AG09319 (cell line): Measurements from ENCODE around the gene EIF3K.

Experiments
- DNase-seq: peaks from one replicate; pipeline ENCODE4 v3.0.0-alpha.2; 2010; ENCODE audit warnings: low read depth; ENCODE audit errors: extremely low read depth
- CTCF ChIP-seq: IDR thresholded peaks from 2 replicates; pipeline ENCODE4 v1.5.1; 2011; ENCODE audit warnings: low read depth, mild to moderate bottlenecking, inconsistent platforms, low read length, moderate library complexity

Gene EIF3K

GRCh38 chr19:38653028-38653571 is 34.1 kb downstream of the EIF3K start:
- DNase-seq, result no peak
- TF ChIP-seq CTCF, result peak; percentile 3; the same call in 1 of the 2 replicates

GRCh38 chr19:38654628-38655055 is 35.7 kb downstream of the EIF3K start:
- TF ChIP-seq CTCF, result no peak
- no peak for DNase-seq

GRCh38 chr19:38655148-38655824 is 36.3 kb downstream of the EIF3K start:
- DNase-seq, result no peak
- no peak for TF ChIP-seq CTCF

GRCh38 chr19:38656171-38656981 is 37.4 kb downstream of the EIF3K start:
- TF ChIP-seq CTCF, result no peak
- DNase-seq, result no peak

- no peak for TF ChIP-seq CTCF
- no peak for DNase-seq
These were observed 38.7 kb downstream of the EIF3K start for GRCh38 chr19:38657633-38658222.

GRCh38 chr19:38658462-38659306 is 39.7 kb downstream of the EIF3K start:
- TF ChIP-seq CTCF, result no peak
- peak; percentile 99 for DNase-seq
